HG03039 (cell line): ENCODE results near the gene CARMIL3.

Experiments
- ATAC-seq: cut with Tn5 transposase; IDR thresholded peaks from one replicate; pipeline ENCODE4 v1.9.1; 2021; ENCODE audit warnings: mild to moderate bottlenecking, moderate library complexity; ENCODE audit not compliant: unreplicated experiment

Gene CARMIL3

GRCh38 chr14:24113801-24114531, 62.2 kb downstream of the CARMIL3 start:
- peak; percentile 29 for ATAC-seq

DNA sequence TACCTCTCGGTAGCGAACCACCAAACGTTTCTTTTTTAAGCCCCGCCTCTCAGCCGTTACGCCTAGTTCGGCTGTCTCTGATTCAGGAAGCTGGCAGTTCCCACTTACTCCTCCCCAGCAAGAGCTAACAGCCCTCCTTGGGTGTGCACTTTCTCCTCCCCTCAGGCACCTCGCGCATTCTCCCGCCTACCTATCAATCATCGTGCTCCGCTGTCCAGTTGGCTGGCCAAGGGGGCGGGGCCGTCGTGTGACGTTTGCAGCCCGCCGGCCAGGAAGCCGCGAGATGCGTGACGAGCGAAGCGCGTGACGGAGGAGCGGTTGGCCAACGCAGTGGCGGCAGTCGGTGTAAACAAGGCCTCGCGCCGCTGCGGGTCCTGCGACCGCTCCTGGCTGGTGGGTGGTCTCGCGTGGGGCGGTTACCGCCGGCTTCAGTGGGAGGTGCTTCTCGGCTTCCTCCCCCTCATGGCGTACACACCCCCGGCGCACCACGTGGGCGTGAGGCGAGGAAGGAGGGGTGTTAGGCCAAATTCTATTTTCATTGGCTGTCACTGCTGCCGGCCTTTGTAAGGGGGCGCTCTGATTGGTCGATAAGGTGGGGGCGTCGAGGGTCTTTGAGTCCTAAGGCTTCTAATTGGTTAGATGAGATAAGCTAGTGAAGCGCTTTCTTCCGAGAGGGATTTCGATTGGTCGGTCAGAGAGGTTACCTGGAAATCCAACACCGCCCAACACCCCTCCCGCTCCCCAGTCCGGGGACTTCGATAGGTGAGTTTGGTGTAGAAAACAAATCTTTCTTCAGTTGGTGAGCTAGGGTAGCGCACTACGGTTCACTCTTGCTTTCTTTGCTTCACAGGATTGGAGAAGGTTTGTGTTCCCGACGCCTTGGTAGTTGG, 63.0 kb downstream of the CARMIL3 start, which contains the start of the genes DCAF11 and NRL:
DCAF11 (plus strand) TSS at position 246 of the 890 bp plus-strand sequence. CDS start 818 bp downstream, outside the sequence.
NRL (minus strand) TSS at position 418 of the 890 bp plus-strand sequence. CDS start 32,101 bp downstream, outside the sequence.
- peak; percentile 80 for ATAC-seq

DNA sequence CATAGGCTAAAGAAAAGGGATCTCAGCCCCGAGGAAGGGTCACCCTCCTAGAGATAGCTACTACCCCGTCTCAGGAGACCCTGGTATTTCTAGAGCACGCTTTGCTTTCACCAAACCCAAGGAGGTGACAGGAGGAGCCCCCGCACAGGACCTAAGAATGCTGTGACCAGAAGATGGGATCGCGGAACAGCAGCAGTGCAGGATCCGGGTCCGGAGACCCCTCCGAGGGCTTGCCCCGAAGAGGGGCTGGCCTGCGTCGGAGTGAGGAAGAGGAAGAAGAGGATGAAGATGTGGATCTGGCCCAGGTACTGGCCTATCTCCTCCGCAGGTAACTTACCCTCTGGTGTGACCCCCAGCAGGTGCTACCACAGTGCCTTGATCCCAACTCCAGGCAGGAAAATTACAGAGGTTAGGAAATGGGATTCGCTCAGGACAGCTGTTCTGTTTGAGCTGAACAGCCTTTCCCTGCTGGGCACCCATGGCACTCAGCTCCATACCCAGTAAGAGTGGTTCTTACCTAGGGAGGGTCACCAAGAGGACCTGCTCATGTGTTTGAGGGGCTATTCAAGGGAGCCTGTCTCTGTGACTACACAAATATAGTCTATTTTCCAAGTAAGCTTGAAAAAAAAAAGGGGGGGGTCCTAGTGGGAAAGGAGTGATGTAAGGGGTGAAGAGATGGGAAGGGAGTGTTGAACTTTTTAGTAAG, 63.8 kb downstream of the CARMIL3 start:
- ATAC-seq = no peak

DNA sequence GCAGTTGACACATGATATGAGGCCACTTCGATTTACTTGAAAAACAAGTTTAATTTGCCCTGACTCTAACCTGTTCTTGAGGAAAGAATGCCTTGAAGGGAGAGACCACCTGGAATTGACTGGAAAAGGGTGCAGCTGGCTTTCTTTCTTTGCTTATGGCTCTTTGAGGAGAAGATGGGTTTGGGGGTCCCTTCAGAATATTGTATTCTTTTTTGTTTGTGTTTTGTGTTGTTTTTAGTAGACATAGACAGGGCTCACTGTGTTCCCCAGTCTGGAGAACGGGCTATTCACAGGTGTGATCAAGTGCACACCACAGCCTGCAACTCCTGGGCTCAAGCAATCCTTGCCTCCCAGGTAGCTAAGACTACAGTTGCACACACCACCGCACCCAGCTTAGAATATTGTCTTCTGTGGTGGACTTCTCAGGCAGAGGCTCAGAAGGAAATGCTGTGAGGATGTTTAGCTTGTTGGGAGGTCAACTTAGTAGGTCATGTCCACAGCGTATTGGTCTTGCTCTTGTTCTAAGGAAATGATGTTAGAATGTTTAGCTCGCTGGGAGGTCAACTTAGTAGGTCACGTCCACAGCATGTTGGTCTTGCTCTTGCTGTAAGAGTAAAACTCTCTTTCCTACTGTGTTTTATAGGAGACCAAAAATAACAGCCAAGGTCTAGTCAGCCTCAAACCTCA, 64.5 kb downstream of the CARMIL3 start:
- no peak for ATAC-seq

DNA sequence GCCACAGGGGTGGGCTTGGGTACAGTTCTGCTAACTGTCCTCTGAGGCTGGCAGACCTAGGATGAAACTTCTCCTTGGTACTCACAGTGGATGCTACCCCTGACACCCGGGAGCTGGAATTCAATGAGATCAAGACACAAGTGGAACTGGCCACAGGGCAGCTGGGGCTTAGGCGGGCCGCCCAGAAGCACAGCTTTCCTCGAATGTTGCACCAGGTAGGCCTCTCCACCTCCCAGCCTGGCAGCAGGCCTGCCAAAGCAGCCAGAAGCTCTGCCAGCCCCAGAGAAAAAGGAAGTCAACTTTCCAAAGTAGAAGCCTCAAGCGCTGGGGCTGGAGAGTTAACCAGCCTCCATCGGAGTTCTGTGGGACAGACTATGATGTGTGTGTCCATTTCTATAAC, 65.4 kb downstream of the CARMIL3 start:
- no peak for ATAC-seq
